Right lobe of liver (tissue), 6 donors: ENCODE data around the gene CALD1. TPM values are rescaled to one million over a fixed set of nuclear protein-coding genes. Genes with fewer than 3 reads are reported as not detected.
A peak's percentile ranks its signal among the peaks of the same experiment; 100 is the strongest.

Experiments used
- ATAC-seq, 4 donors: fragments of 200-7000 bp; cut with Tn5 transposase; one replicate each; pipeline ENCODE4 v1.9.1; 2020; ENCODE audit warnings: mild to moderate bottlenecking in 4 of 4, moderate library complexity in 4 of 4
- DNase-seq, 3 donors: peaks; one replicate each; pipeline ENCODE4 v3.0.0-alpha.2; 2020
- H3K27ac ChIP-seq, 3 donors: fragments of 200-600 bp; one replicate each; pipeline ENCODE4 v1.8.0; 2022
- H3K27me3 ChIP-seq, 2 donors: fragments of 200-600 bp; one replicate each; pipeline ENCODE4 v1.8.0; 2022
- H3K36me3 ChIP-seq, 4 donors: fragments of 200-600 bp; sonication (generic) in 1 of 4; one replicate each; pipeline versions ENCODE4 v1.5.1 to v1.8.0; 2017 to 2022; ENCODE audit warnings: control low read depth in 1 of 4
- H3K4me1 ChIP-seq, 4 donors: fragments of 200-600 bp; sonication (generic) in 1 of 4; one replicate each; pipeline versions ENCODE4 v1.5.1 to v1.8.0; 2017 to 2022; ENCODE audit warnings: control low read depth in 1 of 4
- H3K4me3 ChIP-seq, 3 donors: fragments of 200-600 bp; one replicate each; pipeline ENCODE4 v1.8.0; 2022
- H3K9me3 ChIP-seq, 4 donors: fragments of 200-600 bp; sonication (generic) in 1 of 4; one replicate each; pipeline versions ENCODE4 v1.5.1 to v1.8.0; 2017 to 2022; ENCODE audit warnings: control low read depth in 1 of 4
- POLR2A ChIP-seq: fragments of 450-650 bp; IDR thresholded peaks from one replicate; pipeline ENCODE4 v1.6.1; 2017; ENCODE audit warnings: antibody characterized with exemption, mild to moderate bottlenecking
- WGBS: methylation state at CpG from one replicate; pipeline ENCODE4 v1.1.6; 2018; ENCODE audit warnings: low coverage, low lambda C conversion rate; ENCODE audit not compliant: insufficient coverage; ENCODE audit errors: missing lambda C conversion rate; 5-methylcytosine and 5-hydroxymethylcytosine counted together
- intact Hi-C, 2 donors: fragments of 100-400 bp; cut with DNase I; formaldehyde crosslinking; loops; one replicate each; pipeline versions ENCODE4 v1.11.2 to v1.14.1; 2022
- total RNA-seq, 6 experiments: library from RNA; depleted of rRNA in 2 of 6; stranded (reverse); fragments of >200 nt in 2 of 6; fragmentation: NEBNext Ultra II Directional in 3 of 6; extraction: Animal tissue kit (Norgen Biotek cat#: 25700) in 3 of 6; gene quantifications; one replicate each; pipeline versions ENCODE4 v1.1.0 to v1.2.4, GENCODE V29; 2016 to 2023
- TF ChIP-seq, protein P1 (sequence below), 4 donors: fragments of 200-600 bp in 3 of 4; fragments of 450-650 bp in 1 of 4; IDR thresholded peaks; one replicate each; pipeline versions ENCODE4 v1.5.1 to v1.8.0; 2016 to 2022; ENCODE audit warnings: antibody characterized with exemption in 4 of 4, mild to moderate bottlenecking in 2 of 4
- donor health status: DM: no; HTN: yes; CAD: no.
- donor health status: DM: no; HTN: no; CAD: no.
- donor health status: DM: no; HTN: no; CAD: no.
- donor health status: DM: no; HTN: yes; CAD: no.
- donor health status: DM: no; HTN: yes; CAD: no.

Gene CALD1
- total RNA-seq, 6 experiments from 2014 or later: 110 to 181 (median 131) TPM

DNA sequence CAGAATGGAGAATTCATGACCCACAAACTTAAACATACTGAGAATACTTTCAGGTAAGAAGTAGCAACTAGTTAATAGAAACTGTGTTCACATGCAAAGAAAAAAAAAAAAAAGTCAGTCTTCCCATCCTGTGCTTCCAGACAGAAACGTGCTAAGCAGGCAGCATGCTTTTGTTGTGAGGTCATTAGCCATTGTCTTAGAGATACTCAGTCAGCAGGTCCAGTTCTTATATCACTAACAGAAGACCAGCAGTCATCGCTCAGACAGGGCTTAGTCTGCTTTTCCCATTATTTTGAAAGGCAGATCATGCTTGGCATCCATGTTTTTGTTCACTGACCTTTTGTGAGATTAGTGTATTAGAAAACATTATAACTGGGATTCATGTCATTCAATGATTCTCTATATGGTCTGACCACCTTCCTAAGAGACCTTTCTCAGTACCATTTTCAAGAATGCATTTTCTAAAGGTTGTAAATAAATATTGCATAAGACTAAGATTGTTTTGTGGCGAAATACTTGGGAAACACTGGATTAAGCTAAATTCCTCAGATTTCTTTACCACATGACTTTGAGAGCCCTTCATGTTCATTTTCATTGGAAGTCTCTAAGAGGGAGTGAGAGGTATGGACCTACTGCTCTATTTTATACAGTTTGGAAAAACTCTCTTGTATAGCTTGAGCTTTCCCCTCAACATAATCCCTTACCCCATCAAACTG, 161.9 kb downstream of the CALD1 start:
- WGBS: 35% methylated on average over 3 of the region's 3 CpGs
- H3K27ac ChIP-seq: peak overlapping the region in 2 of 3 donors; percentile 24 to 35
- TF ChIP-seq, protein P1, sequence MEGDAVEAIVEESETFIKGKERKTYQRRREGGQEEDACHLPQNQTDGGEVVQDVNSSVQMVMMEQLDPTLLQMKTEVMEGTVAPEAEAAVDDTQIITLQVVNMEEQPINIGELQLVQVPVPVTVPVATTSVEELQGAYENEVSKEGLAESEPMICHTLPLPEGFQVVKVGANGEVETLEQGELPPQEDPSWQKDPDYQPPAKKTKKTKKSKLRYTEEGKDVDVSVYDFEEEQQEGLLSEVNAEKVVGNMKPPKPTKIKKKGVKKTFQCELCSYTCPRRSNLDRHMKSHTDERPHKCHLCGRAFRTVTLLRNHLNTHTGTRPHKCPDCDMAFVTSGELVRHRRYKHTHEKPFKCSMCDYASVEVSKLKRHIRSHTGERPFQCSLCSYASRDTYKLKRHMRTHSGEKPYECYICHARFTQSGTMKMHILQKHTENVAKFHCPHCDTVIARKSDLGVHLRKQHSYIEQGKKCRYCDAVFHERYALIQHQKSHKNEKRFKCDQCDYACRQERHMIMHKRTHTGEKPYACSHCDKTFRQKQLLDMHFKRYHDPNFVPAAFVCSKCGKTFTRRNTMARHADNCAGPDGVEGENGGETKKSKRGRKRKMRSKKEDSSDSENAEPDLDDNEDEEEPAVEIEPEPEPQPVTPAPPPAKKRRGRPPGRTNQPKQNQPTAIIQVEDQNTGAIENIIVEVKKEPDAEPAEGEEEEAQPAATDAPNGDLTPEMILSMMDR (IDR thresholded peaks at IDR 0.05): no peak
- no peak for TF ChIP-seq POLR2A
- peak in 3 of 4 donors; percentile 19 to 35 (median 29) for ATAC-seq
- peaks cover 0 to 36% (median 6%) of the 10 kb centered on the region in 4 donors for H3K4me1 ChIP-seq
- H3K9me3 ChIP-seq: no peaks in the 10 kb centered on the region
- H3K27me3 ChIP-seq: no peaks in the 10 kb centered on the region
- no peak for DNase-seq
- intact Hi-C loops: no loop called here
- H3K36me3 ChIP-seq: peaks cover 0 to 3% (median 0%) of the 10 kb centered on the region in 4 donors
- H3K4me3 ChIP-seq: no peak overlapping the region

- Histone ChIP-seq H3K27me3 (no peaks in the 10 kb centered on the region), H3K4me3 (no peak overlapping the region), H3K9me3 (no peaks in the 10 kb centered on the region), H3K27ac (peak overlapping the region in 2 of 3 donors; percentile 24 to 35), H3K36me3 (peaks cover 0 to 5% (median 0%) of the 10 kb centered on the region in 4 donors), H3K4me1 (peaks cover 0 to 36% (median 6%) of the 10 kb centered on the region in 4 donors)
- peak; percentile 43 to 77 (median 59) for ATAC-seq
- no peak for TF ChIP-seq POLR2A
- TF ChIP-seq, protein P1 (IDR thresholded peaks at IDR 0.05): no peak
- peak in 2 of 3 donors; percentile 23 to 57 for DNase-seq
- intact Hi-C loops: no loop called here
- 47% methylated on average over 5 of the region's 5 CpGs for WGBS
Observed at GRCh38 chr7:134941952-134942351, 162.5 kb downstream of the CALD1 start.

DNA sequence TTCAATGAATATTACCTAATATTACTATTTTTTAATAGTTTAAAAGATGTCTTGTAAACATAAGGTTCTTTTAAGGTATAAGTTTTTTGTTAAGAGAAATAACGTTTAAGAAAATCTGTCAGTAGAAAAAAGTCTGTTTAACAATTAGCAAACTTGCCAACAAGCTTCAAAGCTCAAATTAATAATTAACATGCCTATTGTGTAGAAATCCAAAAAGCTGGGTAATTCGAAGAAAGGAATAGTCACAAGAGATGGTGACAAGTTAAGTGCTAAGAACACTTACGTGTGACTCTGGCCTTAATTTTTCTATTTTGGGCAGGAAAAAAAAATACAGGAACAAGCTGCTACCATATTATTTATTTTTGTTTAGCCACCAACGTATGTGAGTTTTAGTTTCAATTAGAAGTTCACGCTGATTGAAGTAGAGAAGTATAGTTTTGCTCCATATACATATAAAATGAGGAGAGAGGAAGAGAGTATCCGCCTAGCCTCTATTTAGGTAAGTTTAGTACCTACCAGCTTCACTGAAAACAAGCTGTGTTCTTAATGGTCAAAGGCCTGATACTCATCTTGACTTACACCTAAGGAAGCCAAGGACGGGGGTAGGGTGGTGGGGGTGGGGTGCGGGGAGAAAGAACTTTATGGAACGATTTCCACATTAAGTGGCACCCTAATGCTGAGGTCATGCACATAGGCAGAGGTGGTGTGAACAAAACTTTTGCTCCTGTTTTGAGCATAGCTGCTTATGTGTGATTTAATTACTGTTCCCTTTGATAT, 163.4 kb downstream of the CALD1 start:
- WGBS: 42% methylated on average over 9 of the region's 9 CpGs

DNA sequence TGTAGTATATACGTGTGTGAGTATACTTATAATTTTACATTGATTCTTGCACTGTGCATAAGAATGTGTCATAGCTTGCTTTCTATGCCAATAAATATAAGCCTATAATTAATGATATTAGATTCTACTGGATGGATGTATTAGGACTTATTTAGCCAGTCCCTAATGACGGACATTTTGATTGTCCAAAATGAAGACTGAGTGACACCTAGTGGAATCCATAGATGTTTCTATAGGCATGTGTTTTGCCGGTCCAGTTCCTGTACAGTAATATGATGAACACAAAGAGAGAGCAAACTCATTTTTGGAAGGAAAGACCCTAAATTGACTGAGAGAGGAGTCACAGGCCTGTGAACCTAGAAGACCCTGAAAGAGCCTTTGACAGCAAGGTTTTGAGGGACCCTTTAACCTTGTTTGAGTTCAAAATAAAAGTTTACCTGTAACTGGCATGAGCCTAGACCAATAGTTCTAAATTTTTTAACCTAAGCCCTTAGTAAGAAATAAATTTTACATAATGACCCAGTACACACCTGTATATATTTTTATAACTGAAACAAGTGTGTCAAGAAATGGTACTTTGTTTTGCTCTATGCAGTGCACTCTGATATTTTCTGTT, 164.5 kb downstream of the CALD1 start:
- 28% methylated on average over 3 of the region's 3 CpGs for WGBS
- intact Hi-C loops: no loop called here
- ATAC-seq (peak; percentile 31 to 64 (median 49)), DNase-seq (no peak)
- Histone ChIP-seq H3K4me1 (peaks cover 0 to 36% (median 6%) of the 10 kb centered on the region in 4 donors), H3K4me3 (no peak overlapping the region), H3K9me3 (no peaks in the 10 kb centered on the region), H3K27me3 (no peaks in the 10 kb centered on the region), H3K36me3 (peaks cover 0 to 23% (median 3%) of the 10 kb centered on the region in 4 donors), H3K27ac (no peak overlapping the region)
- TF ChIP-seq, protein P1 (IDR thresholded peaks at IDR 0.05): peak; percentile 12 to 36 (median 24)
- no peak for TF ChIP-seq POLR2A

More for the DNA sequence above, 163.4 kb downstream of the CALD1 start:
- Histone ChIP-seq H3K27me3 (no peaks in the 10 kb centered on the region), H3K4me1 (peaks cover 0 to 36% (median 6%) of the 10 kb centered on the region in 4 donors), H3K4me3 (no peak overlapping the region), H3K27ac (peak overlapping the region in 2 of 3 donors; percentile 24 to 35), H3K9me3 (no peaks in the 10 kb centered on the region), H3K36me3 (peaks cover 0 to 14% (median 3%) of the 10 kb centered on the region in 4 donors)
- TF ChIP-seq POLR2A: no peak
- TF ChIP-seq, protein P1 (IDR thresholded peaks at IDR 0.05): no peak
- ATAC-seq: peak in 3 of 4 donors; percentile 50 to 64 (median 64)
- intact Hi-C loops: no loop called here
- no peak for DNase-seq
